Activated T-cell treated with anti-CD3 and anti-CD28 coated beads, Interleukin-2, amount 50 U/mL, for 4 hours (primary cell): ENCODE measurements around the gene UBL4B. TPM values are rescaled to one million over a fixed set of nuclear protein-coding genes. Genes with fewer than 3 reads are reported as not detected.

Experiments used
- total RNA-seq, 3 donors: library from RNA; stranded (reverse); gene quantifications; one replicate each; pipeline ENCODE4 v1.2.1, GENCODE V29; 2021

Gene UBL4B
- total RNA-seq, 3 donors from 2014 or later = not detected

Other genes starting within 250 kb of the UBL4B start
- gene CSF1, start 201.6 kb upstream of the UBL4B start, total RNA-seq = 10 to 100 TPM; 76.2 to 81.9 (median 77.8) TPM
- 10 to 100 TPM; 45.4 to 48.3 (median 48.2) TPM for gene AHCYL1, start 127.7 kb upstream of the UBL4B start, total RNA-seq
- gene STRIP1, start 77.8 kb upstream of the UBL4B start, total RNA-seq = 10 to 100 TPM; 32.6 to 40.6 (median 38.2) TPM
- gene ALX3, start 41.8 kb upstream of the UBL4B start, total RNA-seq = not detected
- under 1 TPM in 2 of 3 donors, not detected in 1; 0.05 to 0.10 TPM for gene SLC6A17, start 38.1 kb downstream of the UBL4B start, total RNA-seq
- 1 to 10 TPM; 6.4 to 8.1 (median 7.9) TPM for gene KCNC4, start 97.9 kb downstream of the UBL4B start, total RNA-seq
- gene RBM15, start 226.9 kb downstream of the UBL4B start, total RNA-seq = 10 to 100 TPM; 44.5 to 49.2 (median 47.4) TPM